Mucosa of gallbladder (tissue), 1 donor: ENCODE results near the gene SPAG5. TPM values are rescaled to one million over a fixed set of nuclear protein-coding genes. Genes with fewer than 3 reads are reported as not detected.

Experiments
- DNase-seq: peaks from one replicate; pipeline ENCODE4 v3.0.0-alpha.2; 2020; ENCODE audit warnings: low spot score
- total RNA-seq: library from RNA; stranded (reverse); gene quantifications from one replicate; pipeline ENCODE4 v1.2.1, GENCODE V29; 2021
- donor health status: DM: no; HTN: no; CAD: no.

SPAG5 gene
- total RNA-seq, 1 donor from 2014 or later = 6.4 TPM

GRCh38 chr17:28547096-28547622, 51.7 kb downstream of the SPAG5 start:
- no peak for DNase-seq

- no peak for DNase-seq
These were observed 52.9 kb downstream of the SPAG5 start for GRCh38 chr17:28545787-28546415.

- DNase-seq = no peak
These were observed 53.7 kb downstream of the SPAG5 start for GRCh38 chr17:28545141-28545503.

- no peak for DNase-seq
These were observed 54.3 kb downstream of the SPAG5 start for GRCh38 chr17:28544402-28545140.

GRCh38 chr17:28541439-28541838, 57.4 kb downstream of the SPAG5 start:
- no peak for DNase-seq

- DNase-seq = no peak
These were observed 58.6 kb downstream of the SPAG5 start for GRCh38 chr17:28540231-28540630.

GRCh38 chr17:28538296-28538895, 60.4 kb downstream of the SPAG5 start:
- DNase-seq = no peak

- no peak for DNase-seq
These were observed 61.6 kb downstream of the SPAG5 start for GRCh38 chr17:28537219-28537610.

- peak; percentile 28 for DNase-seq
These were observed 62.1 kb downstream of the SPAG5 start for GRCh38 chr17:28536532-28537218.

GRCh38 chr17:28534740-28535375, 64.0 kb downstream of the SPAG5 start:
- no peak for DNase-seq

GRCh38 chr17:28533091-28533807, 65.6 kb downstream of the SPAG5 start:
- no peak for DNase-seq

- no peak for DNase-seq
These were observed 66.5 kb downstream of the SPAG5 start for GRCh38 chr17:28532050-28532960.

GRCh38 chr17:28530926-28531325, 67.9 kb downstream of the SPAG5 start:
- DNase-seq = no peak

- DNase-seq = no peak
These were observed 68.6 kb downstream of the SPAG5 start for GRCh38 chr17:28530250-28530649.

GRCh38 chr17:28529013-28529400, 69.8 kb downstream of the SPAG5 start:
- DNase-seq = no peak

- DNase-seq = no peak
These were observed 70.4 kb downstream of the SPAG5 start for GRCh38 chr17:28528327-28529012.

- DNase-seq = peak; percentile 69
These were observed 71.0 kb downstream of the SPAG5 start for GRCh38 chr17:28527859-28528258.
